ENCODE data around the gene EXOC6B. TPM values are rescaled to one million over a fixed set of nuclear protein-coding genes. Genes with fewer than 3 reads are reported as not detected.

The EXOC6B gene
- total and polyA plus RNA-seq, 10 of the 15 experiments (the other 5 are each of a cell fraction or from before 2014, with no cell fraction given), result 0.23 to 2.2 (median 1.2) TPM

DNA sequence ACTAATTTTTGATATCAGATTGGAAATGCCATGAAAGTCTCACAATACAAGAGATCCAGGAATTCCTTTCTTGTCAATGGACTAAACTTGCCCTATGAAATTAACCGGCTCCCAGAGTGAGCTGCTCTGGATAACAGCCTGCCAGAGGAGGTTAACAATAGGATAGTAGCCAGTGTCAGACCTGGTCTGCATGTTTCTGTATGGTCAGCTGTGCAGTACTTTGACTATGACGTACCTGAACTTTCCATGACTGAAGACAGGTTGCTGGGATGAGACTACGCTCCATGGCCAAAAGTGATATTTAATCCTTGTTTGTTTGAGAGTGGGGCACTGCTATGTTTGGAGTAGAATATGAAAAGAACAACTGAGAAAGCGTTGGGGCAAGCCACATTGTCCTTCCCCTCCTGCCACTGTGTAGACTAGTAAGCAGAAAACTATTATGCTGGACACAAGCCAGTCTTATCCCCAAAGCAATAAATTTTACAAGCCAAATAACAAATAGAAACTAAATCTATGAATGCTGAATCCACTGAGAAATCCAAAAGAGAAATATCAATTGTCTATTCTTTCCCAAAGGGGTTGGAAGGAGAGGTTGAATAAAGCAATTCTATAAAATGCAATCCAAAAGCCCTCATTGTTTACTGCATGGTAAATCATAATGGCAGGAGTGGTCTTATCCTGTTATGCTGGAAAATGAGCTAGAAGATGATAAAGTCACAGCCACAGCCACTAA, 562.6 kb downstream of the EXOC6B start:
- H3K4me2 ChIP-seq (ENCODE audit: control insufficient read depth, insufficient read depth), result no peak overlapping the region
- ChIA-PET SMC1A (ENCODE audit: uncharacterized antibody, unreplicated experiment) (no interaction called here), CTCF (no interaction called here), POLR2A (no interaction called here), RAD21 (ENCODE audit: unreplicated experiment) (no interaction called here)
- H3K27ac ChIP-seq (ENCODE audit: control insufficient read depth, insufficient read depth), result no peak overlapping the region
- no peaks in the 10 kb centered on the region for H3K36me3 ChIP-seq (ENCODE audit: control insufficient read depth in 2 of 2, insufficient read depth in 2 of 2, low read length in 1 of 2)
- H3K9me3 ChIP-seq (replicated peaks; ENCODE audit: control insufficient read depth, insufficient read depth, low read length), result no peaks in the 10 kb centered on the region
- WGBS (ENCODE audit: insufficient coverage, insufficient replicate concordance, low lambda C conversion rate, missing lambda C conversion rate), result 19% methylated on average over 4 of the region's 4 CpGs
- H3K9ac ChIP-seq (ENCODE audit: control insufficient read depth, insufficient read depth, low read length), result no peak overlapping the region
- H2AFZ ChIP-seq (ENCODE audit: control insufficient read depth, low read depth, low read length), result no peak overlapping the region
- H4K20me1 ChIP-seq (ENCODE audit: control insufficient read depth, insufficient read depth), result no peaks in the 10 kb centered on the region
- in situ Hi-C loops (cut with MboI), result no loop called here
- no peaks in the 10 kb centered on the region for H3K4me1 ChIP-seq (ENCODE audit: control insufficient read depth, insufficient read depth, low read length)
- intact Hi-C loops (cut with micrococcal nuclease; ENCODE audit: unreplicated experiment), result no loop called here
- H3K4me3 ChIP-seq, result no peak overlapping the region
- TF ChIP-seq NR2F1 (conservative IDR thresholded peaks at IDR 0.05), result no peak
- no peak for TF ChIP-seq SREBF1 (IDR thresholded peaks at IDR 0.05; ENCODE audit: low read length)
- no peak for TF ChIP-seq MXI1 (IDR thresholded peaks at IDR 0.05; ENCODE audit: low read depth, low read length)
- TF ChIP-seq EP300 (IDR thresholded peaks at IDR 0.05; ENCODE audit: borderline replicate concordance in 1 of 2, control insufficient read depth in 1 of 2, low read depth in 2 of 2, low read length in 2 of 2), result no peak
- no peak for TF ChIP-seq NR2C1 (IDR thresholded peaks at IDR 0.05)
- no peak for TF ChIP-seq SUZ12 (IDR thresholded peaks at IDR 0.05; ENCODE audit: unreplicated experiment)
- TF ChIP-seq LARP7 (IDR thresholded peaks at IDR 0.05), result no peak
- TF ChIP-seq IRF4 (IDR thresholded peaks at IDR 0.05; ENCODE audit: low read depth, low read length), result no peak
- TF ChIP-seq, protein P1, sequence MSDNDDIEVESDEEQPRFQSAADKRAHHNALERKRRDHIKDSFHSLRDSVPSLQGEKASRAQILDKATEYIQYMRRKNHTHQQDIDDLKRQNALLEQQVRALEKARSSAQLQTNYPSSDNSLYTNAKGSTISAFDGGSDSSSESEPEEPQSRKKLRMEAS (IDR thresholded peaks at IDR 0.05; ENCODE audit: low read depth, low read length), result no peak
- no peak for TF ChIP-seq HDAC6 (IDR thresholded peaks at IDR 0.05; ENCODE audit: unreplicated experiment)
- no peak for TF ChIP-seq TBL1XR1 (IDR thresholded peaks at IDR 0.05; ENCODE audit: low read depth, low read length)
- TF ChIP-seq CBX3 (IDR thresholded peaks at IDR 0.05; ENCODE audit: borderline replicate concordance, low read depth), result no peak
- no peak for TF ChIP-seq TAF1 (IDR thresholded peaks at IDR 0.05; ENCODE audit: borderline replicate concordance, low read depth, low read length)
- no peak for TF ChIP-seq JUNB (IDR thresholded peaks at IDR 0.05)
- TF ChIP-seq POU2F2 (IDR thresholded peaks at IDR 0.05; ENCODE audit: borderline replicate concordance, low read depth, low read length), result no peak
- no peak for TF ChIP-seq IKZF1 (conservative IDR thresholded peaks at IDR 0.05)
- TF ChIP-seq, protein P2, sequence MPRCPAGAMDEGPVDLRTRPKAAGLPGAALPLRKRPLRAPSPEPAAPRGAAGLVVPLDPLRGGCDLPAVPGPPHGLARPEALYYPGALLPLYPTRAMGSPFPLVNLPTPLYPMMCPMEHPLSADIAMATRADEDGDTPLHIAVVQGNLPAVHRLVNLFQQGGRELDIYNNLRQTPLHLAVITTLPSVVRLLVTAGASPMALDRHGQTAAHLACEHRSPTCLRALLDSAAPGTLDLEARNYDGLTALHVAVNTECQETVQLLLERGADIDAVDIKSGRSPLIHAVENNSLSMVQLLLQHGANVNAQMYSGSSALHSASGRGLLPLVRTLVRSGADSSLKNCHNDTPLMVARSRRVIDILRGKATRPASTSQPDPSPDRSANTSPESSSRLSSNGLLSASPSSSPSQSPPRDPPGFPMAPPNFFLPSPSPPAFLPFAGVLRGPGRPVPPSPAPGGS (IDR thresholded peaks at IDR 0.05; ENCODE audit: borderline replicate concordance, insufficient read depth, low read depth, low read length, poor library complexity, severe bottlenecking), result no peak
- no peak for TF ChIP-seq CBFB (IDR thresholded peaks at IDR 0.05; ENCODE audit: low read depth)
- BruUV-seq (replicated peaks), result no TSS peak
- DNase-seq (ENCODE audit: low read depth, low spot score), result no peak
- ATAC-seq, result no peak
- no peaks in the 10 kb centered on the region for H3K79me2 ChIP-seq (ENCODE audit: control insufficient read depth, insufficient read depth, low read length)
- FAIRE-seq, result no peak
- no peaks in the 10 kb centered on the region for H3K27me3 ChIP-seq (replicated peaks in 1 of 2; ENCODE audit: control insufficient read depth in 2 of 2, insufficient read depth in 2 of 2, low read length in 1 of 2)

All from GM12878 (cell line).